ENCODE results near the gene AARS1. TPM values are rescaled to one million over a fixed set of nuclear protein-coding genes. Genes with fewer than 3 reads are reported as not detected.

AARS1 gene
- 326 and 581 TPM in 2 replicates for total RNA-seq

DNA sequence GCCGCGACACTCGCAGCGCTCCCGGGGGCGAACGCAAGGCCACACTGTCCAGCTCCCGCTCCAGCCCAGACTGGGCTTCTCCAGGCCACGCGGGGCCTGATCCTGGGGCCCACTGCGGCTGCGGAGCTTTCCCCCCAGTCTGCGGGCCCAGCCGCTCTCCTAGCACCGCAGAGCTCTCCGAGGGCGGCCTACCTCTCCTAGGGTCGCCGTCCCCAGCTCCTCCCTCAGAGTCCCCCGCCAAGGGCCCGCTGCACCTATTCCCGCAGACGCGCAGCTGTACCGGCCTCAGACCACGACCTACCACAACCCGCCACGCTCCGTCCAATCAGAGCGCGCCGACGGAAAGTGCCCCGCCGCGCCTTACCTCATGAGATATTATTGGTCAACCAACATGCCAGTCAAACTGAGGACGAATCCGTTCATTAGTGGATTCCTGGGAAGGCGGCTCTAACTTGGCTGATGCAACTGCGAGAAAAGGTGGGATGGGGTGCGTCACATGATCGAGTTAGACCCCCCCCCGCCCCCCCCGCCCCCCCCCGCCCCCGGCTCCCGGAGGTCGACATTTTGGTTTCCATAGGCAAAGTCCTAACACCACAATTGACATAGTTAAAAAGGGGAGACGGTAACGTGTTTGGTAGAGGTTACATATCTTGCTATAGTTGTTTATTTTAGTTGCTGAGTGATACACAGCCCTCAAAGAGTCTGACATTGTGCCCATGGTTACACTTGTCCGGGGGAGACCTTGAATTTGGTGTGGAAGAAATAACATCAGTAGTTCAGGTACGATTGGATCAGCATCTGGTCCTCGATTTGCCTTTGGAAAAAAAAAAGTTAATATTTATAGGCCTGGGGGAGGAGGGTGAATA lies at the start of gene AARS1:
TSS of gene AARS1 (minus strand) at position 278 of the 866 bp plus-strand sequence. CDS start 6,743 bp downstream, outside the sequence.

DNA sequence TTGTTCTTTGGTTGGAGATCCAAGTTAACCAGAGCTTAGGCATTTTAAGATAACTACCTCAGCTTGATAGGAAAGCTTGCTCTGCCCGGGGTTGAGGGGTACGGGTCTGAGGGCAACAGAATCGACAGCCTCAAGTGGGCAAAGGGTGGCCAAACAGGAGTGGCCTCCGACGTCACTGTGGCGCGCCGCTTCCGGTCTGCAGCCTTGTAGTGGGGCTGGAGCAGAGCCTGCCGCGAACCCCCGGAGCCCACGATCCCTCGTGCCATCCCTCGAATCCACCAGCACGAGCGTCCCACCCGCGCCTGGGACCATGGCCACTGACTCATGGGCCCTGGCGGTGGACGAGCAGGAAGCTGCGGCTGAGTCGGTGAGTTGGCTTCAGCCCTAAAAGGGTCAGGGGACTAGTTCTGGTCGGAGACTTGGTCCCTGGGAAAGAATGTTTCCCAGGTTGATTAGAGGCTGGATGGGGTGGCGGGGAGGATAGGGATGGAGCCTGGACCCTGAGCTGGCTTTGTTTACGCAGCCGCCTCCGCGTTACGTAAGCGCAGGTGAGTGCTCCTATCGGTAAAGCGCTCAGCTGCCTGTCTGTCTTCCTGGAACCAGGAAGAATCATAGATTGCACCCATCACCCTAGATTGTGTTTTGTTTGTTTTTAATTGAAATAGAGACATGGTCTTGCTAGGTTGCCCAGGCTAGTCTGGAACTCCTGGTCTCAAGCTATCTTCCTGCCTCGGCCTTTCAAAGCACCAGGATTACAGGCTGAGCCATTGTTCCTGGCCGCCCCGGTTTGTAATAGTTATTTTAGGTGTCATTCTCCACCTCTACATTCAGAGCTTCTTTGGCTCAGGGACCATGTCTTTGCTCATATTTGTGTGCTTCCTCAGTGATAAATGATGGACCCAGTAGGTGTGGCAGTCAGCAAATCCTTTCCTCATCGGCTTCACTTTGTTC lies 10.0 kb upstream of the AARS1 start, which contains the start of gene DDX19B:
TSS of gene DDX19B (plus strand) at position 199 of the 951 bp plus-strand sequence. CDS start at position 311, 112 bp downstream.

DNA sequence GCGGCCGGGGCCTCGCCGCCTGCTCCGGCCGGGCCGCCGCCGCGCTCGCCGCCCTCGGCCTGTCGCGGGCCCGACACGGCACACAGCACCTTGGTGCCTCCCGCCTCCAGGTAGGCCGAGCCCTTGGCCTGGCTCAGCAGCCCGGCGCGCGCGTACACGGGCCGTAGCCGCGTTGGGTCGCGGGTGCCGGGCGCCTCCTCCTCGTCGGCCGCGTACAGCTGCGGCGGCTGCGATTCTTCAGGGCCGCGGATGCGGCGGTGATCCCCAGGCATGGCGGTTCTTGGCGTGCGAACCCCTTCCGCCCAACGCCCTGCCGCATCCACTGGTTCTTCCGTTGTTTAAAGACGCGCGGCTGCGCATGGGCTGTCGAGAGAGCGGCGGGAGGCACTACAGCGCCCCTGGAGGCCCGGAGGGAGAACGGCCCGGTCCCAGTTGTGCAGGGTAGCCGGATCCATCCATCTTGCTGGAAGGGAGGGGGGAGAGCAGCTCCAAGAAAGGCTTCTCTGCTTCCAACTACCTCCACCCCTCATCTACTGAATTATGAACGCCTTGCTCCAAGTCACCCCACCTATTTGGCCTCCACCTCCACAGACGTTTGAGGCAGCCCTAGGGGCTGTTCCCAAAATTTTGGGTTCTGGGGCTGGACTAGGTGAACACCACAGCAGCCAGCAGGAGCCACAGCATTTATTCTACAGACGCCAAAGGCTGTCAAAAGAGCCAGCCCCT lies 37.5 kb downstream of the AARS1 start, which contains the start of gene EXOSC6:
TSS of gene EXOSC6 (minus strand) at position 312 of the 726 bp plus-strand sequence. CDS start at position 272, 40 bp downstream.

Other genes with a start within 250 kb of the AARS1 start
- gene PDPR, start 175.2 kb downstream of the AARS1 start, total RNA-seq: 9.4 and 18.6 TPM in 2 replicates
- gene CLEC18C, start 115.7 kb downstream of the AARS1 start, total RNA-seq: 0.25 TPM in 1 of 2 replicates, not detected in the other
- 41.1 and 73.4 TPM in 2 replicates for gene EXOSC6, start 37.6 kb downstream of the AARS1 start, total RNA-seq
- gene DDX19B, start 9.7 kb upstream of the AARS1 start, total RNA-seq: 21.5 and 28.6 TPM in 2 replicates
- gene DDX19A, start 57.4 kb upstream of the AARS1 start, total RNA-seq: 43.0 and 44.3 TPM in 2 replicates
- 20.9 and 21.4 TPM in 2 replicates for gene ST3GAL2, start 149.6 kb upstream of the AARS1 start, total RNA-seq
- gene FCSK, start 165.1 kb upstream of the AARS1 start, total RNA-seq: 11.6 and 14.7 TPM in 2 replicates
- gene COG4, start 234.0 kb upstream of the AARS1 start, total RNA-seq: 76.6 and 102 TPM in 2 replicates
- gene SF3B3, start 234.3 kb upstream of the AARS1 start, total RNA-seq: 141 and 206 TPM in 2 replicates

Data from uterine smooth muscle cell (primary cell).